Measurements from ENCODE around the gene TTYH2. TPM values are rescaled to one million over a fixed set of nuclear protein-coding genes. Genes with fewer than 3 reads are reported as not detected.

TTYH2 gene
- total RNA-seq, 1 experiment from 2014 or later: 4.5 TPM

DNA sequence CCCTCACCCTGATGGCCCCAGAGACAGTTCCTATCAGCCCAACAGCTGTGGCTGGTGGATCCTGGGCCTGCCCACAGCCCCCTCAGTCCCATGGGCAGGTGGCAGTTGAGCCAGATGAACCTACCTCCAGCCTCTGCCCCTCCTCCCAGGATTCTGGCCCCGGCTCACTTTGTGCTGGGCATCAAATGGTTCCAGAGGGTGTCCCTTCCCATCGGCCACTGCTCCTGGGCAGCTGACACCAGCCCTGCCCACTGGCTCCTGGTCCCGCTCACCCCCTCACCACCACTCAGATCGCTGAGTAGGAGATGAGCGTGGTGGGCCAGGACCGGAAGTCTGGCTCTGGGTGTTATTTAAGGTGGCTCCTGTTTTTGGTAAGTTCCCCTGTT is 2.0 kb downstream of the TTYH2 start (continued):
- TF ChIP-seq, protein P1, sequence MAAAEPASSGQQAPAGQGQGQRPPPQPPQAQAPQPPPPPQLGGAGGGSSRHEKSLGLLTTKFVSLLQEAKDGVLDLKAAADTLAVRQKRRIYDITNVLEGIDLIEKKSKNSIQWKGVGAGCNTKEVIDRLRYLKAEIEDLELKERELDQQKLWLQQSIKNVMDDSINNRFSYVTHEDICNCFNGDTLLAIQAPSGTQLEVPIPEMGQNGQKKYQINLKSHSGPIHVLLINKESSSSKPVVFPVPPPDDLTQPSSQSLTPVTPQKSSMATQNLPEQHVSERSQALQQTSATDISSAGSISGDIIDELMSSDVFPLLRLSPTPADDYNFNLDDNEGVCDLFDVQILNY (CRISPR knock-in tag; IDR thresholded peaks at IDR 0.05): no peak
- TF ChIP-seq JAZF1 (CRISPR knock-in tag; IDR thresholded peaks at IDR 0.05) (no peak), ZNF317 (CRISPR knock-in tag; IDR thresholded peaks at IDR 0.05; ENCODE audit: borderline replicate concordance, low read depth) (no peak), JUN (CRISPR knock-in tag; IDR thresholded peaks at IDR 0.05) (no peak), HMGA2 (CRISPR knock-in tag; IDR thresholded peaks at IDR 0.05) (no peak), ETV6 (CRISPR knock-in tag; IDR thresholded peaks at IDR 0.05) (no peak)
- TF ChIP-seq, protein P2, sequence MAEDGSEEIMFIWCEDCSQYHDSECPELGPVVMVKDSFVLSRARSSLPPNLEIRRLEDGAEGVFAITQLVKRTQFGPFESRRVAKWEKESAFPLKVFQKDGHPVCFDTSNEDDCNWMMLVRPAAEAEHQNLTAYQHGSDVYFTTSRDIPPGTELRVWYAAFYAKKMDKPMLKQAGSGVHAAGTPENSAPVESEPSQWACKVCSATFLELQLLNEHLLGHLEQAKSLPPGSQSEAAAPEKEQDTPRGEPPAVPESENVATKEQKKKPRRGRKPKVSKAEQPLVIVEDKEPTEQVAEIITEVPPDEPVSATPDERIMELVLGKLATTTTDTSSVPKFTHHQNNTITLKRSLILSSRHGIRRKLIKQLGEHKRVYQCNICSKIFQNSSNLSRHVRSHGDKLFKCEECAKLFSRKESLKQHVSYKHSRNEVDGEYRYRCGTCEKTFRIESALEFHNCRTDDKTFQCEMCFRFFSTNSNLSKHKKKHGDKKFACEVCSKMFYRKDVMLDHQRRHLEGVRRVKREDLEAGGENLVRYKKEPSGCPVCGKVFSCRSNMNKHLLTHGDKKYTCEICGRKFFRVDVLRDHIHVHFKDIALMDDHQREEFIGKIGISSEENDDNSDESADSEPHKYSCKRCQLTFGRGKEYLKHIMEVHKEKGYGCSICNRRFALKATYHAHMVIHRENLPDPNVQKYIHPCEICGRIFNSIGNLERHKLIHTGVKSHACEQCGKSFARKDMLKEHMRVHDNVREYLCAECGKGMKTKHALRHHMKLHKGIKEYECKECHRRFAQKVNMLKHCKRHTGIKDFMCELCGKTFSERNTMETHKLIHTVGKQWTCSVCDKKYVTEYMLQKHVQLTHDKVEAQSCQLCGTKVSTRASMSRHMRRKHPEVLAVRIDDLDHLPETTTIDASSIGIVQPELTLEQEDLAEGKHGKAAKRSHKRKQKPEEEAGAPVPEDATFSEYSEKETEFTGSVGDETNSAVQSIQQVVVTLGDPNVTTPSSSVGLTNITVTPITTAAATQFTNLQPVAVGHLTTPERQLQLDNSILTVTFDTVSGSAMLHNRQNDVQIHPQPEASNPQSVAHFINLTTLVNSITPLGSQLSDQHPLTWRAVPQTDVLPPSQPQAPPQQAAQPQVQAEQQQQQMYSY (CRISPR knock-in tag; IDR thresholded peaks at IDR 0.05): no peak

DNA sequence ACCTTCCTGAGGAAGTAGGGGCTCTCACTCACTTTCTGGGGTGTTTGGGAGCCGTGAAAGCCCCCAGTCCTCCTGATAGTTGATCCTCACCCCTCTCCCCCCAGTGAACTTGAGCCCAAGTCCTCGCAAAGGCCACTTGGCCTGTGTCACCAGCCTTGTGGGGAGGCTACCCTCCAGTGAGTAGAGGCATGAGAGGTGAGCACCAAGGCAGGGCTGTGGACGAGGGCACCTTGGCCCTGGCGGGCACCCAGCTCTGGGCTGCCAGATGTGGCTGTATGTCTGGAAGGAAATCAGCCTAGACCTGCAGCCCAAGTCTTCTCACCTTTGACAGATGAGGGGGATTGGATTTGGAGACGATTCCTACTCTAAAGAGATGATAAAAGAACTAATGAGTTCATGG is 3.1 kb downstream of the TTYH2 start:
- DNase-seq (ENCODE audit: low spot score) (no peak), ATAC-seq (no peak)
- H3K36me3 Mint-ChIP-seq: no peaks in the 10 kb centered on the region
- ChIA-PET POLR2A (no interaction called here), CTCF (interaction anchor here (1.1 to 1.8 kb wide), 2 partner anchors 17 to 80 kb away, joined by 4 to 7 read pairs; no protein-coding TSS in a partner anchor)
- 0 out of 2 replicates have a peak, but pooled peaks cover 4% of the 10 kb centered on the region for H3K9me3 Mint-ChIP-seq
- H3K27me3 Mint-ChIP-seq (ENCODE audit: low read depth): peaks cover 37% of the 10 kb centered on the region
- no peak overlapping the region for H3K4me3 Mint-ChIP-seq
- TF ChIP-seq TEAD1 (CRISPR knock-in tag; IDR thresholded peaks at IDR 0.05) (no peak), MYBL2 (CRISPR knock-in tag; IDR thresholded peaks at IDR 0.05) (no peak), NFYB (CRISPR knock-in tag; conservative IDR thresholded peaks at IDR 0.05; ENCODE audit: low read depth) (no peak), JUN (CRISPR knock-in tag; IDR thresholded peaks at IDR 0.05) (no peak), ZNF121 (CRISPR knock-in tag; IDR thresholded peaks at IDR 0.05) (no peak), PRRX2 (CRISPR knock-in tag; IDR thresholded peaks at IDR 0.05) (no peak)
- TF ChIP-seq, protein P3, sequence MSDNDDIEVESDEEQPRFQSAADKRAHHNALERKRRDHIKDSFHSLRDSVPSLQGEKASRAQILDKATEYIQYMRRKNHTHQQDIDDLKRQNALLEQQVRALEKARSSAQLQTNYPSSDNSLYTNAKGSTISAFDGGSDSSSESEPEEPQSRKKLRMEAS (CRISPR knock-in tag; IDR thresholded peaks at IDR 0.05): no peak
- TF ChIP-seq, protein P1 (CRISPR knock-in tag; IDR thresholded peaks at IDR 0.05): no peak
- TF ChIP-seq, protein P4, sequence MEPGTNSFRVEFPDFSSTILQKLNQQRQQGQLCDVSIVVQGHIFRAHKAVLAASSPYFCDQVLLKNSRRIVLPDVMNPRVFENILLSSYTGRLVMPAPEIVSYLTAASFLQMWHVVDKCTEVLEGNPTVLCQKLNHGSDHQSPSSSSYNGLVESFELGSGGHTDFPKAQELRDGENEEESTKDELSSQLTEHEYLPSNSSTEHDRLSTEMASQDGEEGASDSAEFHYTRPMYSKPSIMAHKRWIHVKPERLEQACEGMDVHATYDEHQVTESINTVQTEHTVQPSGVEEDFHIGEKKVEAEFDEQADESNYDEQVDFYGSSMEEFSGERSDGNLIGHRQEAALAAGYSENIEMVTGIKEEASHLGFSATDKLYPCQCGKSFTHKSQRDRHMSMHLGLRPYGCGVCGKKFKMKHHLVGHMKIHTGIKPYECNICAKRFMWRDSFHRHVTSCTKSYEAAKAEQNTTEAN (CRISPR knock-in tag; IDR thresholded peaks at IDR 0.05): no peak
- TF ChIP-seq, protein P5, sequence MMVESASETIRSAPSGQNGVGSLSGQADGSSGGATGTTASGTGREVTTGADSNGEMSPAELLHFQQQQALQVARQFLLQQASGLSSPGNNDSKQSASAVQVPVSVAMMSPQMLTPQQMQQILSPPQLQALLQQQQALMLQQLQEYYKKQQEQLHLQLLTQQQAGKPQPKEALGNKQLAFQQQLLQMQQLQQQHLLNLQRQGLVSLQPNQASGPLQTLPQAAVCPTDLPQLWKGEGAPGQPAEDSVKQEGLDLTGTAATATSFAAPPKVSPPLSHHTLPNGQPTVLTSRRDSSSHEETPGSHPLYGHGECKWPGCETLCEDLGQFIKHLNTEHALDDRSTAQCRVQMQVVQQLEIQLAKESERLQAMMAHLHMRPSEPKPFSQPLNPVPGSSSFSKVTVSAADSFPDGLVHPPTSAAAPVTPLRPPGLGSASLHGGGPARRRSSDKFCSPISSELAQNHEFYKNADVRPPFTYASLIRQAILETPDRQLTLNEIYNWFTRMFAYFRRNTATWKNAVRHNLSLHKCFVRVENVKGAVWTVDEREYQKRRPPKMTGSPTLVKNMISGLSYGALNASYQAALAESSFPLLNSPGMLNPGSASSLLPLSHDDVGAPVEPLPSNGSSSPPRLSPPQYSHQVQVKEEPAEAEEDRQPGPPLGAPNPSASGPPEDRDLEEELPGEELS (CRISPR knock-in tag; IDR thresholded peaks at IDR 0.05): no peak
- TF ChIP-seq, protein P6, sequence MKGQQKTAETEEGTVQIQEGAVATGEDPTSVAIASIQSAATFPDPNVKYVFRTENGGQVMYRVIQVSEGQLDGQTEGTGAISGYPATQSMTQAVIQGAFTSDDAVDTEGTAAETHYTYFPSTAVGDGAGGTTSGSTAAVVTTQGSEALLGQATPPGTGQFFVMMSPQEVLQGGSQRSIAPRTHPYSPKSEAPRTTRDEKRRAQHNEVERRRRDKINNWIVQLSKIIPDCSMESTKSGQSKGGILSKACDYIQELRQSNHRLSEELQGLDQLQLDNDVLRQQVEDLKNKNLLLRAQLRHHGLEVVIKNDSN (CRISPR knock-in tag; IDR thresholded peaks at IDR 0.05): no peak
- H3K4me1 Mint-ChIP-seq: peaks cover 22% of the 10 kb centered on the region
- no peak overlapping the region; the same call in 1 of the 2 replicates for H3K27ac Mint-ChIP-seq

Data from WTC11 (cell line).